Neural cell (in vitro differentiated cells): ENCODE measurements around the gene PBRM1. TPM values are rescaled to one million over a fixed set of nuclear protein-coding genes. Genes with fewer than 3 reads are reported as not detected.

ENCODE experiments used
- H2AFZ ChIP-seq: fragments of 200-600, 300-800 bp; sonication (generic), shearing (Covaris generic); 2 replicates; pipeline ENCODE4 v1.6.0; 2014; ENCODE audit warnings: low read depth, mild to moderate bottlenecking, antibody characterized with exemption, low read length, moderate library complexity
- H3F3A ChIP-seq: fragments of 200-600 bp; shearing (Covaris generic); 2 replicates; pipeline ENCODE4 v1.6.1; 2016; ENCODE audit warnings: mild to moderate bottlenecking, moderate library complexity, mixed read lengths, antibody characterized with exemption, low read length; ENCODE audit not compliant: insufficient read depth, poor library complexity, severe bottlenecking
- H3K27ac ChIP-seq: fragments of 200-600, 300-800 bp; sonication (generic), shearing (Covaris generic); 2 replicates; pipeline ENCODE4 v1.5.1; 2014; ENCODE audit warnings: mild to moderate bottlenecking, low read length, moderate library complexity
- H3K27me3 ChIP-seq: fragments of 300-800, 200-600 bp; sonication (generic), shearing (Covaris generic); 2 replicates; pipeline ENCODE4 v1.6.0; 2014; ENCODE audit warnings: mild to moderate bottlenecking, low read depth, low read length, moderate library complexity; ENCODE audit not compliant: insufficient read depth
- H3K36me3 ChIP-seq: fragments of 300-800, 200-600 bp; sonication (generic), shearing (Covaris generic); 2 replicates; pipeline ENCODE4 v1.5.1; 2014; ENCODE audit warnings: mild to moderate bottlenecking, antibody characterized with exemption, low read length, moderate library complexity; ENCODE audit not compliant: insufficient read depth
- H3K4me2 ChIP-seq: fragments of 300-800, 200-600 bp; sonication (generic), shearing (Covaris generic); 2 replicates; pipeline ENCODE4 v1.6.0; 2014; ENCODE audit warnings: mild to moderate bottlenecking, low read length
- H3K4me3 ChIP-seq: fragments of 300-800, 200-600 bp; sonication (generic), shearing (Covaris generic); 2 replicates; pipeline ENCODE4 v1.5.1; 2014; ENCODE audit warnings: mild to moderate bottlenecking, low read length, moderate library complexity
- H3K79me2 ChIP-seq: fragments of 200-600 bp; shearing (Covaris generic); replicated peaks from 2 replicates; pipeline ENCODE4 v1.6.0; 2014; ENCODE audit warnings: mild to moderate bottlenecking, low read length, moderate library complexity; ENCODE audit not compliant: insufficient read depth
- H3K9ac ChIP-seq: fragments of 300-800, 200-600 bp; sonication (generic), shearing (Covaris generic); 2 replicates; pipeline ENCODE4 v1.6.1; 2016; ENCODE audit warnings: mild to moderate bottlenecking, low read length, mixed read lengths
- H3K9me2 ChIP-seq: fragments of 200-600 bp; shearing (Covaris generic); 2 replicates; pipeline ENCODE4 v1.6.1; 2016; ENCODE audit warnings: mild to moderate bottlenecking, low read length, mixed read lengths; ENCODE audit not compliant: insufficient read depth
- H3K9me3 ChIP-seq: fragments of 200-600, 300-800 bp; sonication (generic), shearing (Covaris generic); 2 replicates; pipeline ENCODE4 v1.6.1; 2016; ENCODE audit warnings: mild to moderate bottlenecking, mixed run types, low read length, moderate library complexity, mixed read lengths
- H4K20me1 ChIP-seq: fragments of 200-600 bp; shearing (Covaris generic); 2 replicates; pipeline ENCODE4 v1.6.1; 2016; ENCODE audit warnings: mild to moderate bottlenecking, mixed run types; ENCODE audit not compliant: insufficient read depth
- EP300 ChIP-seq: fragments of 450-650 bp; conservative IDR thresholded peaks from 2 replicates; pipeline ENCODE4 v1.6.1; 2014; ENCODE audit warnings: antibody characterized with exemption, mild to moderate bottlenecking, moderate library complexity; ENCODE audit not compliant: poor library complexity, severe bottlenecking
- EZH2 ChIP-seq: fragments of 200-600, 300-800 bp; shearing (Covaris generic), sonication (generic); IDR thresholded peaks from 2 replicates; pipeline ENCODE4 v1.6.1; 2014; ENCODE audit warnings: antibody characterized with exemption, low read length, borderline replicate concordance, mild to moderate bottlenecking; ENCODE audit not compliant: insufficient read depth, poor library complexity, severe bottlenecking
- MXI1 ChIP-seq: fragments of 450-650 bp; conservative IDR thresholded peaks from 2 replicates; pipeline ENCODE4 v1.6.1; 2014; ENCODE audit warnings: antibody characterized with exemption, mild to moderate bottlenecking; ENCODE audit not compliant: poor library complexity, severe bottlenecking
- POLR2AphosphoS5 ChIP-seq: IDR thresholded peaks from 2 replicates; pipeline ENCODE4 v1.6.1; 2012
- RAD21 ChIP-seq: fragments of 450-650 bp; conservative IDR thresholded peaks from 2 replicates; pipeline ENCODE4 v1.6.1; 2014; ENCODE audit warnings: antibody characterized with exemption, mild to moderate bottlenecking, moderate library complexity
- REST ChIP-seq: IDR thresholded peaks from 2 replicates; pipeline ENCODE4 v1.6.1; 2012; ENCODE audit warnings: borderline replicate concordance
- SMC3 ChIP-seq: fragments of 450-650 bp; conservative IDR thresholded peaks from 2 replicates; pipeline ENCODE4 v1.6.1; 2014; ENCODE audit warnings: antibody characterized with exemption, mild to moderate bottlenecking, moderate library complexity; ENCODE audit not compliant: poor library complexity
- TAF1 ChIP-seq: IDR thresholded peaks from 2 replicates; pipeline ENCODE4 v1.6.1; 2012; ENCODE audit warnings: low read depth
- polyA plus RNA-seq: library from polyadenylated mRNA; depleted of rRNA; stranded (reverse); fragments of >200 nt; gene quantifications from 2 replicates; pipeline ENCODE4 v1.2.3, GENCODE V29; 2014
- TF ChIP-seq, protein P1 (sequence below): fragments of 450-650 bp; IDR thresholded peaks from 2 replicates; pipeline ENCODE4 v1.5.1; 2014; ENCODE audit warnings: antibody characterized with exemption, mild to moderate bottlenecking, moderate library complexity; ENCODE audit not compliant: poor library complexity, severe bottlenecking

The PBRM1 gene
- polyA plus RNA-seq, 1 donor from 2014 or later: 66.6 TPM

DNA sequence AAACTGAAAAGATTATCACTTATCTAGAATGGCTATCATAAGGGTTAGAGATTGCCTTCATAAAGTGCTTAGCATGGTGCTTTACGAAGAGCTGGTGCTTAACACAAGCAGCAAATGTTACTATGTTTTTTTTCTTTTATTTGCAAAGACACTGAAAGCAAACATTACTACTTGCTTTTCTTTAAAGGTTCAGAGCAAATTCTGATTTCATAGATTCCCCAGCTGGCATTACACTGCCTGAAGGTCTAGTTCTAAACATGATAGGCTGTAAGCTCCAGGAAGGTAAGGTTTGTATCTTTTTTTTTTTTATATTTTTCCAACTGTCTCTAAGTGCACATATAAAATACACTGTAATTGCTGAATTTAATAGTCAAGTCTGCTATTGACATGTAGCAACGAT is 77.4 kb downstream of the PBRM1 start:
- no peak overlapping the region for H3K4me3 ChIP-seq
- H4K20me1 ChIP-seq: no peaks in the 10 kb centered on the region
- no peak overlapping the region for H3K4me2 ChIP-seq
- no peaks in the 10 kb centered on the region for H3K9me2 ChIP-seq
- no peak overlapping the region for H2AFZ ChIP-seq
- no peaks in the 10 kb centered on the region for H3K9me3 ChIP-seq
- peaks cover 9% of the 10 kb centered on the region for H3K79me2 ChIP-seq
- TF ChIP-seq SMC3: no peak
- TF ChIP-seq REST: no peak
- no peak for TF ChIP-seq TAF1
- TF ChIP-seq RAD21: no peak
- TF ChIP-seq EP300: no peak
- no peak for TF ChIP-seq EZH2
- TF ChIP-seq, protein P1, sequence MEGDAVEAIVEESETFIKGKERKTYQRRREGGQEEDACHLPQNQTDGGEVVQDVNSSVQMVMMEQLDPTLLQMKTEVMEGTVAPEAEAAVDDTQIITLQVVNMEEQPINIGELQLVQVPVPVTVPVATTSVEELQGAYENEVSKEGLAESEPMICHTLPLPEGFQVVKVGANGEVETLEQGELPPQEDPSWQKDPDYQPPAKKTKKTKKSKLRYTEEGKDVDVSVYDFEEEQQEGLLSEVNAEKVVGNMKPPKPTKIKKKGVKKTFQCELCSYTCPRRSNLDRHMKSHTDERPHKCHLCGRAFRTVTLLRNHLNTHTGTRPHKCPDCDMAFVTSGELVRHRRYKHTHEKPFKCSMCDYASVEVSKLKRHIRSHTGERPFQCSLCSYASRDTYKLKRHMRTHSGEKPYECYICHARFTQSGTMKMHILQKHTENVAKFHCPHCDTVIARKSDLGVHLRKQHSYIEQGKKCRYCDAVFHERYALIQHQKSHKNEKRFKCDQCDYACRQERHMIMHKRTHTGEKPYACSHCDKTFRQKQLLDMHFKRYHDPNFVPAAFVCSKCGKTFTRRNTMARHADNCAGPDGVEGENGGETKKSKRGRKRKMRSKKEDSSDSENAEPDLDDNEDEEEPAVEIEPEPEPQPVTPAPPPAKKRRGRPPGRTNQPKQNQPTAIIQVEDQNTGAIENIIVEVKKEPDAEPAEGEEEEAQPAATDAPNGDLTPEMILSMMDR: no peak
- TF ChIP-seq MXI1: no peak
- TF ChIP-seq POLR2AphosphoS5: no peak
- no peaks in the 10 kb centered on the region for H3K27me3 ChIP-seq
- H3K27ac ChIP-seq: no peak overlapping the region
- H3F3A ChIP-seq: no peaks in the 10 kb centered on the region
- H3K9ac ChIP-seq: no peak overlapping the region
- peaks cover 13% of the 10 kb centered on the region for H3K36me3 ChIP-seq

GRCh38 chr3:52606373-52607085 is 79.2 kb downstream of the PBRM1 start:
- Histone ChIP-seq H2AFZ (no peak overlapping the region), H3K4me2 (no peak overlapping the region), H3F3A (no peaks in the 10 kb centered on the region), H3K9me3 (no peaks in the 10 kb centered on the region), H3K36me3 (peaks cover 30% of the 10 kb centered on the region), H3K79me2 (peaks cover 9% of the 10 kb centered on the region), H3K4me3 (no peak overlapping the region), H3K27ac (no peak overlapping the region), H3K9me2 (no peaks in the 10 kb centered on the region), H4K20me1 (no peaks in the 10 kb centered on the region), H3K27me3 (no peaks in the 10 kb centered on the region), H3K9ac (no peak overlapping the region)
- TF ChIP-seq MXI1 (no peak), EP300 (no peak), TAF1 (no peak), POLR2AphosphoS5 (no peak), RAD21 (no peak), REST (no peak), EZH2 (no peak), SMC3 (no peak)
- TF ChIP-seq, protein P1: no peak
